HG03103 (cell line): ENCODE data around the gene CTF1.
"Not testable (repeated sequence)": the region's sequence is repeated elsewhere in the genome, so short reads cannot be mapped to it uniquely, and the experiment has no call there.

Experiments used
- ATAC-seq: cut with Tn5 transposase; IDR thresholded peaks from one replicate; pipeline ENCODE4 v1.9.1; 2021; ENCODE audit warnings: low read depth; ENCODE audit not compliant: unreplicated experiment

The CTF1 gene

GRCh38 chr16:30927789-30928378, 31.5 kb downstream of the CTF1 start:
- ATAC-seq, result no peak

- ATAC-seq, result no peak
Observed at GRCh38 chr16:30928390-30928789, 32.0 kb downstream of the CTF1 start.

GRCh38 chr16:30929167-30929566, 32.8 kb downstream of the CTF1 start:
- ATAC-seq, result no peak

DNA sequence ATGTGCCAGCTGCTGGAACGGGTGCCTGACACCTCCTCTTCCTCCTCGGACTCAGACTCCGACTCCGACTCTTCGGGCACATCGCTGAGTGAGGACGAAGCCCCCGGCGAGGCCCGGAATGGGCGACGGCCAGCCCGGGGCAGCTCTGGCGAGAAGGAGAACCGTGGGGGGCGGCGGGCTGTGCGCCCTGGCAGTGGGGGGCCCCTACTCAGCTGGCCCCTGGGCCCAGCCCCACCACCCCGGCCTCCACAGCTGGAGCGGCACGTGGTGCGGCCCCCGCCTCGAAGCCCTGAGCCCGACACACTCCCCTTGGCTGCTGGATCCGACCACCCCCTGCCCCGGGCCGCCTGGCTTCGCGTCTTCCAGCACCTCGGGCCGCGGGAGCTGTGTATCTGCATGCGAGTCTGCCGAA, 33.8 kb downstream of the CTF1 start:
- ATAC-seq, result no peak

GRCh38 chr16:30931068-30931650, 34.7 kb downstream of the CTF1 start:
- ATAC-seq, result no peak

DNA sequence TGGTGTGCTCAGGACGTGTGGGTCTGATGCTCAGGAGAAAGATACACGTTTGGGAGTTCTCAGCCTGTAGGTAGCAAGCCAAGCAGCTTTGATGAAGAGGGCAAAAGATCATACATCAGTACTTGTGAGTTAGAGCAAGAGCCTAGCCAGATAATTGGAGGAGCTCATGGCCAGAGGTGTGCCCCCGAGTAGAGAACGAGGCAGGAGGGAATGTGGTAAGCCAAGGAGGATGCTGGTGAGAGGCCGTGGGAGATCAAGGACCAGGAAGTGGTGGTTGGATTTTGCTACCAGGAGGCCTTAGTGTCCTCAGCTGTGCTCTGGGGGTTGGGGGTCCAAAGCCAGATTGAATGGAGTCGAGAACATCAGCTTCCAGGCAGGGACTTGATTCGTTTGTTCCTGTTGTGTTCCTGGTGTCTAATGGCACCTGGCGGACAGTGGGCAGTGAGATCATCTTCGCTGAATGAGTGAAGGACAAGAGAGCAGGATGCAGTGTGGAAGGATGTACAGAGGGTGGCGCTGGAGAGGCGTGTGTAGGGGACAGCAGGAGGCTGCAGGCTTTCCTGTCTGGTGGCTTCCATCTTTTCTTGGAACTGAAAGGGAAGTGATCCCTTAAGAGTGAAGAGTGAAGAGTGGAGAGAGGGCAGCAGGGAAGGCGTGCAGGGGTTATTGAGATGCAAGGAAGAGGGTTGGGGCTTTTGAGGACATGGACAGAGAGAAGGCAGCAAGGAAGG, 38.6 kb downstream of the CTF1 start:
- no peak for ATAC-seq

DNA sequence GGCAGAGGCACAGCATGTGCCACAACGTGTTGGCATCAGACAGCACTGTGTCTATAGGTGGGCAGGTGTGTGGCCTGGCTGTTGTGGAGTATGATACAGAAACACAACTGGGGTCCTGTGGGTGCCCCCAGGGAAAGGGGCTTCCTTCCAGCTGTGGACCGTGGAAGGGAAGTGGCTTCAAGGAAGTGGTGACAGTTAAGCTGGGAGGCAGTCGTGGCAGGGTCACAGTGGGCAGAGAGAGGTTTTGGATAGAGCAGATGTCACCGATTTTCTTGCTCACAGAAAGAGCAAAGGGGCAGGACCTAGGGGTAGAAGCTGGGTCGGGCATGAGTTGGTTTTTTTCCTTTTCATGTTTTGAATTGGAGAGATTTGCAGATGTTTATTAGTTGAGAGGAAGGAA, 41.3 kb downstream of the CTF1 start:
- no peak for ATAC-seq

- ATAC-seq, result not testable (repeated sequence)
Observed at GRCh38 chr16:30939571-30939970, 43.2 kb downstream of the CTF1 start.

DNA sequence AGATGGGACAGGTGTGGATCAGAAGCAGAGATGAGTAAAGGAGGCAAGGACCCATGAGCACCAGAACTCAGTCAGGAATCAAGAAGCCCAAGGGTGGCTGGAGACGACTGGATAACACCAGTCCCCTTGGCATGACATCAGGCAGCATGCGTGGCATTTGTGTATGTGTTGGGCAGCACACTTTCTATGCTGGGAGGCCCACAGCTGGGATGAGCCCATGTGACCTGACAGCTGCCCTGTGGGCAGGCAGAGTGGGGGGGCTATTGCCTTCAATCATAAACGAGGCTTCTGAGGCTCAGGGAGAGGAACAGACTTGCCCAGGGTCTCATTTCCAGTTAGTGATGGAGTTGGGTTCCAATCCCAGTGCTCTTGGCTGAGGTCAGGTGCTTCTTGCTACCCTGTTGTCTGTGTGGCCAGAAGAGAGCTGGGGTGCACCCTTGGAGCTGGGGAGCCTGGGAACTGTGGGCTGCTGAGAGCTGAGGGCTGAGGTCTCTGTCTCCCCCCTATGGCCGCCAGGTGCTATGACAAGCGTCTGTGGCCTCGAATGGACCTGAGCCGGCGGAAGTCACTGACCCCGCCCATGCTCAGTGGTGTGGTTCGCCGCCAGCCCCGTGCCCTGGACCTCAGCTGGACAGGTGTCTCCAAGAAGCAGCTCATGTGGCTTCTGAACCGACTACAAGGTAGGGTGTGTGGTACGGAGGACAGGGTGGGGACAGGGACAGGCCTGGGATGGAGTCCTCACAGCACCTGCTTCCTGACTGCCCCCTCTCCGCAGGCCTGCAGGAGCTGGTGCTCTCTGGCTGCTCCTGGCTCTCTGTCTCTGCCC, 45.4 kb downstream of the CTF1 start:
- peak; percentile 87 for ATAC-seq

GRCh38 chr16:30942426-30942806, 46.0 kb downstream of the CTF1 start:
- ATAC-seq, result no peak

DNA sequence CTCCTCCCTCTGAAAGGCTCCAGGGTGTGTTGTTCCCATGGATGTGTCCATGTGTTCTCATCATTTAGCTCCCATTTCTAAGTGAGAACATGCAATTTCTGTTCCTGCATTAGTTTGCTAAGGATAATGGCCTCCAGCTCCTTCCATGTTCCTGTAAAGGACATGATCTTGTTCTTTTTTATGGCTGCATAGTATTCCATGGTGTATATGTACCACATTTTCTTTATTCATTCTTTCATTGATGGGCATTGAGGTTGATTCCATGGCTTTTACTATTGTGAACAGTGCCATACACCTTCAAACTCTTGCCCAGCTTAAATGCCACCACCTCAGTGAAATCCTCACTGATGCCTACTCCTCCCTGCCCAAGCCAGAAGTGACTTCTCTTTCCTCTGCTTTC, 47.9 kb downstream of the CTF1 start:
- ATAC-seq, result no peak

GRCh38 chr16:30946671-30947540, 50.5 kb downstream of the CTF1 start:
- ATAC-seq, result no peak

DNA sequence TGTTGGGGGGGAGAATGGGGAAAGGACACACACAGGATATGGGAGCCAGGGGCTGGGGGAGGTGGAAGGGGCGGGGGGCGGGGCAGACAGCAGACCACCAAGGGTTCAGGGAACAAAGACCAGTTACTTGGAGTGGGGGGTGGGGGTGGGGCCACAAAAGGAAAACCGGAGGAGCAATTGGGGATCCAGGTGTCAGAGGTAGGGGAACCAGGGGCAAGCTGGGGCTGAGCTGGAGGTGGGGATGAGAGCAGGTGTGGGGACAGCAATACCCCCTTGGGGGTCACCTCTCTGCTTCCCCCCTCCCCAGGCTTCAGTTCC, 51.1 kb downstream of the CTF1 start:
- no peak for ATAC-seq

DNA sequence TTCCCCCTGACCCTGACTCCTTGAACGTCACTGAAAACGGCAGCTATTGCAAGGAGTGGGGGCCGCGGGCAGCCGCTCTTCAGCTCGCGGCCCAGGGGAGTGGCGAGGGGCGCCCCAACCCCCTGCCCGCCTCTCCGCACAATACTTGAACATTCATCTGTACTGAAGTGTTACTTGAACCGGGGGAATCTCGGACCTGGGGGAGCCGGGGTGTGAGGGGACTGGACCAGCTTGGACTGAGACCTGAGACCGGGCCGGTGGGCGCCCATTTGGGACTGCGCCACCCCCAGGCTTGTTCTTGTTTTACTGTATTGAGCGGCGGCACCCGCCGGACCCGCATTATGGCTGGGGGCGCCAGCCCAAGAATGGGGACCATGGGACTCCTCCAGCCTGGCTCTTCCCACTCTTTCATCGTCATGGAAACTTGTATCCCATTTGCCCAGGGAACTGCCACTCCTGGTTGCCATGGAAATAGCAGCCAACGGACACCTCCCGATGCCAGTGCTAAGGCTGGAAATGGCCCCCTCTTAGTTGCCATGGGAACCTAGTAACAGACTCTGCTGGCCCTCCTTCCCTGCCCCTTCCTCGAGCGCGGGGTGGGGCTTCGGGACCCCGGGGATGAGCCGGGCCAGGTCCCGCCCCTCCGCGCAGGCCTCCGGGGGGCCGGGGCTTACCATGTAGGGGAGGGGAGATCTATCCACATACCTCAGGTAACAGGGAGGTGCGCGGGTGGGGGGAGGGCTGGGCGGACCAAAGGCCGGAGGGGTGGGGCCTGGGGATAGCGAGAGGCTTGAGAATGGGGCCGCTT, 51.6 kb downstream of the CTF1 start:
- peak; percentile 5 for ATAC-seq

- peak; percentile 46 for ATAC-seq
Observed at GRCh38 chr16:30948667-30949649, 52.5 kb downstream of the CTF1 start, which contains the start of gene ORAI3. TSS of gene ORAI3 (plus strand) at chr16:30949068. CDS start at chr16:30949290, 222 bp downstream.

GRCh38 chr16:30949650-30950515, 53.5 kb downstream of the CTF1 start:
- peak; percentile 51 for ATAC-seq

DNA sequence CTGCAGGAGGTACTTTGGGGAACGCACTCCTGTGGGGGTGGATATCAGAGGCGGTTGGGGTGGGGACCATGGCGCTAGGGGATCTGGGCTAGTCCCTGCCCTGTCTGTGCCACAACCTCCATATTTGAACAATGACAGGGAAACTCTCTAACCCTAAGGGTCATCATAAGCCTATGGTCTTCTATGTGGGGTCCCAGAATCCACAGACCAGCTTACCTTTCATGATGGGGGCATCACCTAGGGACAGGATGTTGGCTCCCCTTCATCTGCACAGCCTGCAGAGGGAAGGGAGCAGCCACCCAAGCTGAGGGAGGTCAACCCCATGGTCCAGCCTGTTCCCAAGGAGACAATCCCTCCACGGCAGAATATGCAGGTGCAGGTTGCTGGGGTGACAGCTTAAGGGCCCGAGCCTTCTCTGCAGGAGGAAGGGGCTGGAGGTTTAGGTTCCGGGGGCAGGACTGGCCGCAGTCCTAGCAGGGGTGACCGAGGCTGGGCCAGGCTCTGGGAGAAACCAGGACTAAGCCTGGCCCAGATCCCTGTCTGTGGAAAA, 54.2 kb downstream of the CTF1 start:
- ATAC-seq, result no peak
